ENCODE results near the gene CNTN4.

DNA sequence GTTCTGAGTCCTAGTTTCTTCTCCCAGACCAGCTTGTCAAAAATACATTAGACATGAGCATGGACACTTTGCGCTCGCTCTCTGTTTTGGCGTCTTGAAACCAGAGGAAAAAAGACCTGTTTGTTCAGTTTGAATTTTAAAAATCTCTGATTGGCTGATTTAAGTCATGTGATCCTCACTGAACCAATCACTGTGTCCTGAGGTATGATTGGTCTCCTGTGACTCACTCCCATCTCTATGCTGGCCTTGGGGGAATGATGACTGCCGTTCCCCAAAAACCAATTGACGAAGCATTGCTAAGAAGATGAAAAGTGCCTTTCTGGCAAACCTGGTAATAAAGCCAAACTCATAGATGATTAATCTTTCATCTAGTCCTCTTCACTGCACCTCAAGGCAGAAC, 755.0 kb downstream of the CNTN4 start:
- TF ChIP-seq, protein P1, sequence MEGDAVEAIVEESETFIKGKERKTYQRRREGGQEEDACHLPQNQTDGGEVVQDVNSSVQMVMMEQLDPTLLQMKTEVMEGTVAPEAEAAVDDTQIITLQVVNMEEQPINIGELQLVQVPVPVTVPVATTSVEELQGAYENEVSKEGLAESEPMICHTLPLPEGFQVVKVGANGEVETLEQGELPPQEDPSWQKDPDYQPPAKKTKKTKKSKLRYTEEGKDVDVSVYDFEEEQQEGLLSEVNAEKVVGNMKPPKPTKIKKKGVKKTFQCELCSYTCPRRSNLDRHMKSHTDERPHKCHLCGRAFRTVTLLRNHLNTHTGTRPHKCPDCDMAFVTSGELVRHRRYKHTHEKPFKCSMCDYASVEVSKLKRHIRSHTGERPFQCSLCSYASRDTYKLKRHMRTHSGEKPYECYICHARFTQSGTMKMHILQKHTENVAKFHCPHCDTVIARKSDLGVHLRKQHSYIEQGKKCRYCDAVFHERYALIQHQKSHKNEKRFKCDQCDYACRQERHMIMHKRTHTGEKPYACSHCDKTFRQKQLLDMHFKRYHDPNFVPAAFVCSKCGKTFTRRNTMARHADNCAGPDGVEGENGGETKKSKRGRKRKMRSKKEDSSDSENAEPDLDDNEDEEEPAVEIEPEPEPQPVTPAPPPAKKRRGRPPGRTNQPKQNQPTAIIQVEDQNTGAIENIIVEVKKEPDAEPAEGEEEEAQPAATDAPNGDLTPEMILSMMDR (IDR thresholded peaks at IDR 0.05) = no peak
- TF ChIP-seq POLR2A (IDR thresholded peaks at IDR 0.05) = no peak

All from tibial nerve (tissue), 3 donors.